WTC11 (cell line): Measurements from ENCODE around the gene SULF2. TPM values are rescaled to one million over a fixed set of nuclear protein-coding genes. Genes with fewer than 3 reads are reported as not detected.
"Not testable (repeated sequence)": the region's sequence is repeated elsewhere in the genome, so short reads cannot be mapped to it uniquely, and the experiment has no call there.

Source experiments
- ATAC-seq: fragments of 200-7000 bp; cut with Tn5 transposase; 2 replicates; pipeline ENCODE4 v1.10.0; 2021; ENCODE audit warnings: mild to moderate bottlenecking, moderate library complexity
- CTCF ChIA-PET: fragments of 300-600 bp; sonication (Branson Sonifier 250); formaldehyde crosslinking; loops from one replicate; lab custom pipeline; 2021; ENCODE audit warnings: antibody characterized with exemption; lab: Charles Lee
- POLR2A ChIA-PET: fragments of 350-600 bp; sonication (Branson Sonifier 250); formaldehyde crosslinking; loops from one replicate; lab custom pipeline; 2021; ENCODE audit warnings: antibody characterized with exemption; lab: Charles Lee
- DNase-seq: peaks from one replicate; pipeline ENCODE4 v3.0.0; 2021; ENCODE audit warnings: low spot score
- H3K27ac Mint-ChIP-seq: 2 replicates; pipeline ENCODE4 v1.8.0; 2021; ENCODE audit warnings: mixed read lengths
- H3K27me3 Mint-ChIP-seq: 2 replicates; pipeline ENCODE4 v1.8.0; 2021; ENCODE audit warnings: low read depth, mild to moderate bottlenecking, moderate library complexity, mixed read lengths
- H3K36me3 Mint-ChIP-seq: 2 replicates; pipeline ENCODE4 v1.8.0; 2021; ENCODE audit warnings: mixed read lengths
- H3K4me1 Mint-ChIP-seq: 2 replicates; pipeline ENCODE4 v1.8.0; 2022; ENCODE audit warnings: mixed read lengths
- H3K4me3 Mint-ChIP-seq: 2 replicates; pipeline ENCODE4 v1.8.0; 2021; ENCODE audit warnings: mild to moderate bottlenecking, moderate library complexity, mixed read lengths
- H3K9me3 Mint-ChIP-seq: 2 replicates; pipeline ENCODE4 v1.8.0; 2021; ENCODE audit warnings: mixed read lengths
- CBFB ChIP-seq: sonication (generic); formaldehyde crosslinking; IDR thresholded peaks from 2 replicates; pipeline ENCODE4 v1.8.1; 2022; ENCODE audit warnings: mild to moderate bottlenecking, low read depth, missing genetic modification reagents
- CREB1 ChIP-seq: sonication (generic); formaldehyde crosslinking; IDR thresholded peaks from 2 replicates; pipeline ENCODE4 v1.8.0; 2023; ENCODE audit warnings: mild to moderate bottlenecking, missing genetic modification reagents
- E2F4 ChIP-seq: sonication (generic); formaldehyde crosslinking; IDR thresholded peaks from 2 replicates; pipeline ENCODE4 v1.8.1; 2022; ENCODE audit warnings: low read depth, mild to moderate bottlenecking, moderate library complexity, missing genetic modification reagents, borderline replicate concordance
- ELF4 ChIP-seq: sonication (generic); formaldehyde crosslinking; IDR thresholded peaks from 2 replicates; pipeline ENCODE4 v1.8.1; 2022; ENCODE audit warnings: low read depth, mild to moderate bottlenecking, moderate library complexity, missing genetic modification reagents
- ESRRA ChIP-seq: sonication (generic); formaldehyde crosslinking; IDR thresholded peaks from 2 replicates; pipeline ENCODE4 v1.8.1; 2022; ENCODE audit warnings: mild to moderate bottlenecking, missing genetic modification reagents, borderline replicate concordance
- FOXK1 ChIP-seq: sonication (generic); formaldehyde crosslinking; IDR thresholded peaks from 2 replicates; pipeline ENCODE4 v1.8.0; 2022; ENCODE audit warnings: mild to moderate bottlenecking, moderate library complexity, missing genetic modification reagents
- FOXP1 ChIP-seq: sonication (generic); formaldehyde crosslinking; IDR thresholded peaks from 2 replicates; pipeline ENCODE4 v1.8.0; 2022; ENCODE audit warnings: missing genetic modification reagents, mild to moderate bottlenecking, moderate library complexity, borderline replicate concordance
- GABPB1 ChIP-seq: sonication (generic); formaldehyde crosslinking; IDR thresholded peaks from 2 replicates; pipeline ENCODE4 v1.8.1; 2023; ENCODE audit warnings: mild to moderate bottlenecking, missing genetic modification reagents
- GTF2I ChIP-seq: fragments of 250-450 bp; sonication (Bioruptor Pico); conservative IDR thresholded peaks from 2 replicates; pipeline ENCODE4 v1.4.0; 2021; ENCODE audit warnings: mild to moderate bottlenecking
- IRF1 ChIP-seq: sonication (generic); formaldehyde crosslinking; IDR thresholded peaks from 2 replicates; pipeline ENCODE4 v1.8.0; 2023; ENCODE audit warnings: missing genetic modification reagents
- NFATC4 ChIP-seq: fragments of 250-450 bp; sonication (Bioruptor Pico); IDR thresholded peaks from 2 replicates; pipeline ENCODE4 v1.9.0; 2021; ENCODE audit warnings: mild to moderate bottlenecking
- NR3C1 ChIP-seq: sonication (generic); formaldehyde crosslinking; conservative IDR thresholded peaks from 2 replicates; pipeline ENCODE4 v1.8.1; 2023; ENCODE audit warnings: low read depth, mild to moderate bottlenecking, missing genetic modification reagents
- SMAD3 ChIP-seq: sonication (generic); formaldehyde crosslinking; IDR thresholded peaks from 2 replicates; pipeline ENCODE4 v1.8.0; 2022; ENCODE audit warnings: missing genetic modification reagents, mild to moderate bottlenecking, borderline replicate concordance
- TEAD4 ChIP-seq: sonication (generic); formaldehyde crosslinking; IDR thresholded peaks from 2 replicates; pipeline ENCODE4 v1.8.0; 2022; ENCODE audit warnings: mild to moderate bottlenecking, missing genetic modification reagents
- ZBTB43 ChIP-seq: sonication (generic); formaldehyde crosslinking; IDR thresholded peaks from 2 replicates; pipeline ENCODE4 v1.8.1; 2023; ENCODE audit warnings: mild to moderate bottlenecking, missing genetic modification reagents
- ZNF317 ChIP-seq: sonication (generic); formaldehyde crosslinking; IDR thresholded peaks from 2 replicates; pipeline ENCODE4 v1.8.1; 2023; ENCODE audit warnings: low read depth, mild to moderate bottlenecking, moderate library complexity, missing genetic modification reagents, borderline replicate concordance
- ZNF396 ChIP-seq: fragments of 250-450 bp; sonication (Bioruptor Pico); IDR thresholded peaks from 2 replicates; pipeline ENCODE4 v1.8.0; 2021; ENCODE audit warnings: mild to moderate bottlenecking, moderate library complexity, borderline replicate concordance
- ZNF671 ChIP-seq: fragments of 250-450 bp; sonication (Bioruptor Pico); IDR thresholded peaks from 2 replicates; pipeline ENCODE4 v1.8.0; 2021; ENCODE audit warnings: mild to moderate bottlenecking
- ZSCAN18 ChIP-seq: fragments of 250-450 bp; sonication (Bioruptor Pico); IDR thresholded peaks from 2 replicates; pipeline ENCODE4 v2.1.2; 2022; ENCODE audit warnings: mild to moderate bottlenecking, moderate library complexity
- total RNA-seq: library from RNA; stranded (reverse); gene quantifications from 3 replicates; pipeline ENCODE4 v1.2.3, GENCODE V29; 2021

SULF2 gene
- total RNA-seq, 1 experiment from 2014 or later = 36.0 TPM

- TF ChIP-seq GTF2I (CRISPR knock-in tag) = no peak
- no peak for TF ChIP-seq E2F4
- TF ChIP-seq ZNF671 = no peak
- no peak for TF ChIP-seq IRF1 (CRISPR knock-in tag)
- TF ChIP-seq ZNF317 = no peak
- no peak for TF ChIP-seq FOXP1 (CRISPR knock-in tag)
- no peak for TF ChIP-seq NR3C1 (CRISPR knock-in tag)
- no peak for TF ChIP-seq CREB1
- no peak for TF ChIP-seq TEAD4 (CRISPR knock-in tag)
- no peak for TF ChIP-seq ELF4 (CRISPR knock-in tag)
- no peak for TF ChIP-seq FOXK1
- TF ChIP-seq, all 79 proteins: peak for 0
These were observed 39.9 kb upstream of the SULF2 start (continued) for GRCh38 chr20:47825011-47825762.

- peaks cover 13% of the 10 kb centered on the region for H3K4me1 Mint-ChIP-seq
- H3K36me3 Mint-ChIP-seq, CTCF ChIA-PET, H3K9me3 Mint-ChIP-seq, H3K27ac Mint-ChIP-seq, POLR2A ChIA-PET, ATAC-seq, H3K27me3 Mint-ChIP-seq, DNase-seq, H3K4me3 Mint-ChIP-seq: not testable (repeated sequence)
These were observed 38.7 kb upstream of the SULF2 start for GRCh38 chr20:47823941-47824340.

- CTCF ChIA-PET = no interaction called here
- Mint-ChIP-seq H3K4me3 (no peak overlapping the region), H3K27me3 (no peaks in the 10 kb centered on the region; the same call in 1 of the 2 replicates)
- POLR2A ChIA-PET = no interaction called here
- TF ChIP-seq ESRRA (CRISPR knock-in tag) (no peak), NFATC4 (CRISPR knock-in tag) (no peak), FOXP1 (CRISPR knock-in tag) (no peak), ZNF396 (no peak), SMAD3 (CRISPR knock-in tag) (no peak), GABPB1 (CRISPR knock-in tag) (no peak), CBFB (CRISPR knock-in tag) (no peak), ZBTB43 (no peak), ZSCAN18 (no peak)
- TF ChIP-seq, all 79 proteins: peak for 0
- Mint-ChIP-seq H3K9me3 (no peaks in the 10 kb centered on the region), H3K36me3 (no peaks in the 10 kb centered on the region), H3K27ac (no peak overlapping the region), H3K4me1 (peaks cover 14% of the 10 kb centered on the region)
- ATAC-seq = no peak
- no peak for DNase-seq
These were observed 36.3 kb upstream of the SULF2 start for GRCh38 chr20:47821481-47822100.
